Astrocyte of the spinal cord (primary cell): Measurements from ENCODE around the gene VPS26A.

Experiments used
- DNase-seq: peaks from one replicate; pipeline ENCODE4 v3.0.0; 2011; ENCODE audit warnings: low read depth, low spot score
- H3K4me3 ChIP-seq: 2 replicates; pipeline ENCODE4 v1.5.1; 2011; ENCODE audit warnings: low read depth, mild to moderate bottlenecking, low read length, moderate library complexity
- in situ Hi-C: cut with HindIII; loops from 2 replicates; pipeline ENCODE4 v1.10.0; 2017; ENCODE audit warnings: low sequenced_read_pairs
- TF ChIP-seq, protein P1 (sequence below): IDR thresholded peaks from 2 replicates; pipeline ENCODE4 v1.5.1; 2012; ENCODE audit warnings: low read depth, mild to moderate bottlenecking, low read length, inconsistent platforms

Gene VPS26A

DNA sequence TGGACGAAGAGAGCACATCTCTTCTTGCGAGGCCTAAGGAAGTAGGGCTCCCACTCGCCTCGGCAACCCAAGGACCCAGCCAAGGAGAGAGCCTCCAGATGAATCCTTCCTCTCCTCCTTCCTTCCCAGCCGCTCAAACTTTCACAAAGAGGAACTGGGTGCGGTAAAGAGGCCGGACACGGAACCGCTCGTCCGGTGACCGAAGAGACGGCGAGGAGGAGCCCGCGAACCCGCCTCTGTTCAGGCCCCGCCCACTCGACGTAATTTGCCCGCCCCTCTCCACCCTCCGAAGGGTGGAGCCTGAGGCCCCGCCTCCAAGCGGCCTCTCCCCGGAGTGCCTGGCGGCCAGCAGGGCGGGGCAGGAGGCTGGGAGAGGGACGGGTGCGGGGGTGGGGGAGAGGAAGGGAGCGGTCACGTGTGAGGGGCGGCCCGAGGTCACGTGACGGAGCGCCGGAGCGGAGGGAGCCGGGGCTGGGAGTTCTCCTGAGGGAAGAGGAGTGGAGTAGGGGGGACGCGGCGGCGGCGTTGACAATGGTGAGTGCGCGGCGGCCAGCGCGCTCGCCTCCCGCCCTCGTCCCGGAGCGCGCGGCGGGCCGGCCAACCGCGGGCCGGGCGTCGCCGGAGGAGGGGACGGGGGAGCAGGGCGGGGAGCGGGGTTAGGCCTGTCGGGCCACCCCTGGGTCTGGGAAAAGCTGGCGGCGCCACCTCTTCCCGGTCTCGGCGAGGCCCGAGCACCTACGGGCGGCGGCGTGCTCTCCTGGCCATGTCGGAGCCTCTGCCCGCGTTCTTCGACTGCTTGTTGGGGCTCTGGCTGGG is at the start of gene VPS26A:
TSS of gene VPS26A (plus strand) at position 432 of the 816 bp plus-strand sequence. CDS start at position 532, 100 bp downstream.
- TF ChIP-seq, protein P1, sequence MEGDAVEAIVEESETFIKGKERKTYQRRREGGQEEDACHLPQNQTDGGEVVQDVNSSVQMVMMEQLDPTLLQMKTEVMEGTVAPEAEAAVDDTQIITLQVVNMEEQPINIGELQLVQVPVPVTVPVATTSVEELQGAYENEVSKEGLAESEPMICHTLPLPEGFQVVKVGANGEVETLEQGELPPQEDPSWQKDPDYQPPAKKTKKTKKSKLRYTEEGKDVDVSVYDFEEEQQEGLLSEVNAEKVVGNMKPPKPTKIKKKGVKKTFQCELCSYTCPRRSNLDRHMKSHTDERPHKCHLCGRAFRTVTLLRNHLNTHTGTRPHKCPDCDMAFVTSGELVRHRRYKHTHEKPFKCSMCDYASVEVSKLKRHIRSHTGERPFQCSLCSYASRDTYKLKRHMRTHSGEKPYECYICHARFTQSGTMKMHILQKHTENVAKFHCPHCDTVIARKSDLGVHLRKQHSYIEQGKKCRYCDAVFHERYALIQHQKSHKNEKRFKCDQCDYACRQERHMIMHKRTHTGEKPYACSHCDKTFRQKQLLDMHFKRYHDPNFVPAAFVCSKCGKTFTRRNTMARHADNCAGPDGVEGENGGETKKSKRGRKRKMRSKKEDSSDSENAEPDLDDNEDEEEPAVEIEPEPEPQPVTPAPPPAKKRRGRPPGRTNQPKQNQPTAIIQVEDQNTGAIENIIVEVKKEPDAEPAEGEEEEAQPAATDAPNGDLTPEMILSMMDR = no peak
- peak within 1 kb of the TSS; percentile 91 for H3K4me3 ChIP-seq
- in situ Hi-C loops = no loop called here
- peak; percentile 99 for DNase-seq

DNA sequence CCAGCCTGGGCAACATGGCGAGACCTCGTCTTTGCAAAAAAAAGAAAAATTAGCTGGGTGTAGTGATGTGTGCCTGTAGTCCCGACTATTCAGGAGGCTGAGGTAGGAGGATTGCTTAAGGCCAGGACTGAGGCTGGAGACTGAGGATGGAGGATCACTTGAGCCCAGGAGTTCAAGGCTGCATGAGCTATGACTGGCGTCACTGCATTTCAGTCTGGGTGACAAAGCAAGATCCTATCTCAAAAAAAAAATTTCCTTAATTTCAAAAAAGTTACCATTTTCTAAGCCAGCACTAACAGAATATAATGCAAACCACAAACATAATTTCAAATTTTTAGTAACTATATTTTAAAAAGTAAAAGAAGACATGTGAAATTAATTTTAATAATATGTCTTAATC is 49.4 kb upstream of the VPS26A start:
- no peak for DNase-seq
- in situ Hi-C loops = no loop called here
- TF ChIP-seq, protein P1 = no peak

DNA sequence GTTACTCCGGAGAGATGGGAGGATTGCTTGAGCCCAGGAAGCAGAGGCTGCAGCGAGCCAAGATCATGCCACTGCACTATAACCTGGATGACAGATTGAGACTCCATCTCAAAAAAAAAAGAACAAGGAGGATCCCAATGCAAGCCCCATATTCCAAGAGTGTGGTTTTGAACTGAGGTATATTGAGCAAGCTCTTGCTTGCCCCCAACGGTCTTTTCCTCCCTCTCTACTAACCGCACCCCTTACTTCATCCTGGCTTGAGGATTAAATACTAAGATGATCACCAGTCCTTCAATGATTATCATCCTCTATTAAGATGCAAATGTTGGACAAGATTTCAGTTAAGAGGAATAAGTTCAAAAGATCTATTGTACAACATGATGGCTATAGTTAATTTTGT is 48.5 kb upstream of the VPS26A start:
- in situ Hi-C loops = no loop called here
- TF ChIP-seq, protein P1 = no peak
- no peak overlapping the region for H3K4me3 ChIP-seq
- no peak for DNase-seq

More for the DNA sequence above, 49.4 kb upstream of the VPS26A start:
- H3K4me3 ChIP-seq = no peak overlapping the region

DNA sequence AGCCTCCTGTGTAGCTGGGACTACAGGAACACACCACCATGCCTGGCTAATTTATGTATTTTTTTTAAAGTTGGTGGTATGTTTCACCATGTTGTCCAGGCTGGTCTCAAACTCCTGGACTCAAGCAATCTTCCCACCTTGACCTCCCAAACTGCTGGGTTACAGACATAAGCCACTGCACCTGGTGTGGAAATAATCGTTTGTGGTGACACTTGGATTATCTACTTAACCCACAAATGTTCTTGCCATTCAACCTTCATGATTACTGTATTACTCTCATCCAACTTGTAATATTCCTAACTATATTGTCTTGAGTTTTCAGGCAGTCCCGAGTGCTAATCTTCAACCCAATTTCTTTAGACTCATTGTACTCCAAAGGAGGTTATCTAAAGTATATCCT is 45.7 kb upstream of the VPS26A start:
- H3K4me3 ChIP-seq = no peak overlapping the region
- TF ChIP-seq, protein P1 = no peak
- in situ Hi-C loops = no loop called here
- no peak for DNase-seq

DNA sequence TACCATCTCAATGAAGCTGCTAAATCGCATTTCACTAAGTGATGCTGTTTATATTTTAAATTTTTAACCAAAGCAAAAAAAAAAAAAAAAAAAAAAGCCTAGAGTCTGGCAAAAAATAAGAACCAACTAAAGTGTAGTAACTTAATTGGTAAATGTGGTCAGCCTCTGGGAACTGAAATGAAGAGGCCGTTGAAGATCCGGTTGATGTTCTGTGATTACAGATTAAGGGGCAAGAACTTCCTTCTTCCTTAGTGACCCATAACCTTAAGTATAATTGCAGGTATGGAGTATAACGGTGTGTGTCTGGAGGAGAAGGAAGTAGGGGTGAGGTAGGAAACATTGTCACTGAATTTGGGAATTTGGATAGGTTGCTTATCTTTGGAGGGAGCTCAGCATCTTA is 43.8 kb upstream of the VPS26A start:
- TF ChIP-seq, protein P1 = no peak
- no peak for DNase-seq
- in situ Hi-C loops = no loop called here
- no peak overlapping the region for H3K4me3 ChIP-seq

DNA sequence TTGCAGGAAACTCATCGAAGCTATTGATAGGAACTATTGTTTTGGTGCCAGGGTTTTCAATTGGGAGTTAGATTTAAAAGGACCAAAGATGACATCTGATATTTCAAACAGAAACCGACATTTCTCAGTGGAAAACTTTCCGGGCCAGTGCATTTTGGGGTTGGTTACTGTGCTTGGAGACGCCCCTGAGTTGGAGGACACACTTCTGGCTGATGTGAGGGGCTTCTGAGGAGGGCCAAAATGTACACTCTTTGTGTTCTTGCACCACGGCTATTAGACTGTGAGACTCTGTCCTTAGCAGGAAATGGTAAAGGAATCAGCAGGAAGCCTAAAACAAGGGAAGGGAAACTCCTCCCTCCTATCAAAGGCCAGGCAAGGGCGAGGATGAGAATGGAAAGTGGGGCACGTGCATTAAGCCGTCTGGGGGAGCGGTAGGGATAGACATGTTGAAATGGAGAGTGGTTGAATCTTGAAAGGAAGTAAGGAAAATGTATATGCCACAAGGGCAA is 37.9 kb upstream of the VPS26A start:
- DNase-seq = peak; percentile 23
- in situ Hi-C loops = no loop called here
- no peak overlapping the region for H3K4me3 ChIP-seq
- TF ChIP-seq, protein P1 = no peak
